Effector memory CD8-positive, alpha-beta T cell (primary cell): ENCODE results near the gene SLC26A1.
A peak's percentile ranks its signal among the peaks of the same experiment; 100 is the strongest.

Experiments
- ATAC-seq: fragments of 150-1000 bp; cut with Tn5 transposase; replicated peaks from 2 replicates; pipeline ENCODE4 v1.10.0; 2021; ENCODE audit warnings: mild to moderate bottlenecking, moderate library complexity
- DNase-seq, 3 experiments: peaks; one replicate each; pipeline ENCODE4 v3.0.0; 2021
- H3K27ac Mint-ChIP-seq, 2 donors: one replicate each; pipeline ENCODE4 v1.8.0; 2022; ENCODE audit warnings: mild to moderate bottlenecking in 2 of 2, mixed read lengths in 2 of 2, moderate library complexity in 2 of 2
- H3K27me3 Mint-ChIP-seq, 2 donors: one replicate each; pipeline ENCODE4 v1.8.0; 2022; ENCODE audit warnings: mixed read lengths in 2 of 2
- H3K36me3 Mint-ChIP-seq: one replicate; pipeline ENCODE4 v1.8.0; 2022; ENCODE audit warnings: mild to moderate bottlenecking, moderate library complexity, mixed read lengths; ENCODE audit not compliant: insufficient read depth
- H3K4me1 Mint-ChIP-seq, 2 donors: one replicate each; pipeline ENCODE4 v1.8.0; 2022; ENCODE audit warnings: low read depth in 2 of 2, mixed read lengths in 2 of 2
- H3K4me3 Mint-ChIP-seq, 2 donors: one replicate each; pipeline ENCODE4 v1.8.0; 2022; ENCODE audit warnings: mild to moderate bottlenecking in 2 of 2, mixed read lengths in 2 of 2, moderate library complexity in 2 of 2
- H3K9me3 Mint-ChIP-seq, 2 donors: one replicate each; pipeline ENCODE4 v1.8.0; 2022; ENCODE audit warnings: mixed read lengths in 2 of 2

The SLC26A1 gene

DNA sequence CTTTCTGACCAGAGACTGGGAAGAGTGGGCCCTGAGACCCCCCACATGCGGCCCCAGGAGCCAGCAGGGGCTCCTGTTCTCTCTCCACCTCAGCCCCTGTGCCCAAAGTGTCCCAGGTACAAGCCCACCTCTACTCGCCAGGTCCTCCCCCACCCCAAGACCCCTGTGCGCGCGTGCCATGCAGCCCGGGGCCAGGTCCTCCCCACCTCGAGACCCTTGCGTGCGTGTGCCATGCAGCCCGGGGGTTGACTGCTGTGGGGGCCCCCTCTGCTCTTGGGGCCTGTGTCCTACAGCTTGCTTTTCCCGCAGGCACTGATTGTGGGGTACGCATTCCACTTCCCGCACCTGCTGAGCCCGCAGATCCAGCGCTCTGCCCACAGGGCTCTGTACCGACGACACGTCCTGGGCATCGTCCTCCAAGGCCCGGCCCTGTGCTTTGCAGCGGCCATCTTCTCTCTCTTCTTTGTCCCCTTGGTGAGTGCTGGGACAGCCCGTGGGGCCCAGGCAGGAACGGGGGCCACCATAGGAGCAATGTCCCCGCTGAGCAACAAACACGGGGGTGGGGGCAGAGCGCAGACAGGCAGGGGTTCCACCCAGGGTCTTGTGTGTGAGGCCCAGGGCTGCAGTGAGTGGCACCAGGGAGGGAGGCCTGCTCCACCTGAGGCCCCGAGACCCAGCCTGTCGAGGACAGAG lies 40.2 kb downstream of the SLC26A1 start:
- H3K27ac Mint-ChIP-seq, result no peak overlapping the region

GRCh38 chr4:951594-952468 lies 41.4 kb downstream of the SLC26A1 start:
- Mint-ChIP-seq H3K27me3 (no peaks in the 10 kb centered on the region), H3K4me1 (peaks cover 0 to 3% of the 10 kb centered on the region in 2 donors), H3K4me3 (no peak overlapping the region), H3K9me3 (no peaks in the 10 kb centered on the region), H3K27ac (peak overlapping the region; percentile 62 to 82), H3K36me3 (peaks cover 31% of the 10 kb centered on the region)
- DNase-seq, result no peak
- no peak for ATAC-seq

More for the DNA sequence above, 40.2 kb downstream of the SLC26A1 start:
- ATAC-seq, result no peak
- Mint-ChIP-seq H3K4me1 (peaks cover 0 to 3% of the 10 kb centered on the region in 2 donors), H3K36me3 (peaks cover 34% of the 10 kb centered on the region), H3K4me3 (no peak overlapping the region), H3K27me3 (no peaks in the 10 kb centered on the region), H3K9me3 (no peaks in the 10 kb centered on the region)
- no peak for DNase-seq

DNA sequence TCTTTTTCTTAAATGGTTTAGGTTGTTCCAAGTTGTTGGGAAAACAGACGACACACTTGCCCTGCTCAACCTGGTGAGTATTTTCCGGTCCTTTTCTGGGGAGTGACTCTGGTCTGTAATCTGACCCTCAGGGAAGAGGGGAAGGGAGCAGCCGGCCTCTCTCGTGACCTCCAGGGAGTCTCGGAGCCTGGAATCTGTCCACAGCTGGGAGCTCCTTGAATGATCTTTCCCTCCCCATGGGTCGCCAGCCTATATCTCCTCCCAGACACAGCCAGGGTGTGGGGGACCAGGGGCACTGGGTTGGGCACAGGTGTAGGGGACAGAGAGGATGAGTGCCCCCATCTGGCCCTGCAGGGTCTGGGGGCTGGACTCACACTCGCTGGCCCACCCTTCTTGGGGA lies 42.0 kb downstream of the SLC26A1 start:
- Mint-ChIP-seq H3K9me3 (no peaks in the 10 kb centered on the region), H3K27me3 (no peaks in the 10 kb centered on the region)
- ATAC-seq, result no peak

GRCh38 chr4:950136-951020 lies 42.8 kb downstream of the SLC26A1 start:
- H3K36me3 Mint-ChIP-seq, result peaks cover 23% of the 10 kb centered on the region
- H3K4me3 Mint-ChIP-seq, result no peak overlapping the region
- no peak for DNase-seq
- no peak for ATAC-seq
- no peaks in the 10 kb centered on the region for H3K9me3 Mint-ChIP-seq
- no peaks in the 10 kb centered on the region for H3K27me3 Mint-ChIP-seq
- H3K27ac Mint-ChIP-seq, result no peak overlapping the region
- peaks cover 5% of the 10 kb centered on the region in 2 donors for H3K4me1 Mint-ChIP-seq

More for the DNA sequence above, 42.0 kb downstream of the SLC26A1 start:
- H3K27ac Mint-ChIP-seq, result no peak overlapping the region
- peaks cover under 1 to 3% of the 10 kb centered on the region in 2 donors for H3K4me1 Mint-ChIP-seq
- no peak overlapping the region for H3K4me3 Mint-ChIP-seq
- no peak for DNase-seq
- H3K36me3 Mint-ChIP-seq, result peaks cover 25% of the 10 kb centered on the region

GRCh38 chr4:949656-950055 lies 43.5 kb downstream of the SLC26A1 start:
- DNase-seq, result no peak
- H3K4me1 Mint-ChIP-seq, result peaks cover 5 to 8% of the 10 kb centered on the region in 2 donors
- no peaks in the 10 kb centered on the region for H3K9me3 Mint-ChIP-seq
- no peak overlapping the region for H3K4me3 Mint-ChIP-seq
- ATAC-seq, result no peak
- peaks cover 18% of the 10 kb centered on the region for H3K36me3 Mint-ChIP-seq
- H3K27me3 Mint-ChIP-seq, result no peaks in the 10 kb centered on the region
- peak overlapping the region in 1 of 2 donors; percentile 62 for H3K27ac Mint-ChIP-seq

GRCh38 chr4:948936-949300 lies 44.3 kb downstream of the SLC26A1 start:
- Mint-ChIP-seq H3K4me1 (peaks cover 5 to 8% of the 10 kb centered on the region in 2 donors), H3K9me3 (no peaks in the 10 kb centered on the region), H3K36me3 (peaks cover 15% of the 10 kb centered on the region), H3K4me3 (no peak overlapping the region), H3K27ac (peak overlapping the region; percentile 62), H3K27me3 (no peaks in the 10 kb centered on the region)
- no peak for DNase-seq
- no peak for ATAC-seq

GRCh38 chr4:948101-948935 lies 44.9 kb downstream of the SLC26A1 start:
- Mint-ChIP-seq H3K27me3 (no peaks in the 10 kb centered on the region), H3K9me3 (no peaks in the 10 kb centered on the region), H3K4me3 (no peak overlapping the region), H3K4me1 (peaks cover 5 to 8% of the 10 kb centered on the region in 2 donors), H3K27ac (peak overlapping the region in 1 of 2 donors; percentile 62), H3K36me3 (peaks cover 12% of the 10 kb centered on the region)
- ATAC-seq, result no peak
- DNase-seq, result no peak

GRCh38 chr4:947491-947971 lies 45.7 kb downstream of the SLC26A1 start:
- Mint-ChIP-seq H3K27me3 (no peaks in the 10 kb centered on the region), H3K9me3 (no peaks in the 10 kb centered on the region), H3K4me1 (peaks cover 5 to 8% of the 10 kb centered on the region in 2 donors), H3K27ac (peak overlapping the region in 1 of 2 donors; percentile 62), H3K36me3 (peaks cover 14% of the 10 kb centered on the region), H3K4me3 (no peak overlapping the region)
- ATAC-seq (no peak), DNase-seq (no peak)

GRCh38 chr4:946517-947471 lies 46.4 kb downstream of the SLC26A1 start:
- peaks cover 13% of the 10 kb centered on the region for H3K36me3 Mint-ChIP-seq

DNA sequence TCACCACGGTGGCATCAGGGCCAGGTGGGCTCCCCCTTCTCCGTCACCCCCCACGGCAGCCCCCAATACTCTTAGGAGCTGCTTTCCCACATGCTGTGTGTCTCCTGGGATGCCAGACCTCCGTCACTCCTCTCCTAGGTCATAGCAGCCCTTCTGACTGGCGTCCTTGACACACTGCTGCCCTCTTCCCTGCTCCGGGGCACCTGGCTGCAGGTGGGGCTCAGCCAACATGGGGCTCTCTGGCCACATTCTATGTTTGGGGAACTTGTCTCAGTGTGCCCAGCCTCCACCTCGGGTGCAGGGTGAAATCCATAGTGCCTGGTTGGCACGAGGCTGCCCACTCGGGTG lies 47.1 kb downstream of the SLC26A1 start:
- no peaks in the 10 kb centered on the region for H3K9me3 Mint-ChIP-seq
- H3K4me1 Mint-ChIP-seq, result peaks cover 5% of the 10 kb centered on the region in 2 donors
- no peak overlapping the region for H3K4me3 Mint-ChIP-seq

More at GRCh38 chr4:946517-947471, 46.4 kb downstream of the SLC26A1 start:
- Mint-ChIP-seq H3K4me1 (peaks cover 5% of the 10 kb centered on the region in 2 donors), H3K9me3 (no peaks in the 10 kb centered on the region), H3K4me3 (no peak overlapping the region), H3K27me3 (no peaks in the 10 kb centered on the region), H3K27ac (no peak overlapping the region)
- ATAC-seq, result no peak
- no peak for DNase-seq

GRCh38 chr4:945274-946102 lies 47.7 kb downstream of the SLC26A1 start:
- no peaks in the 10 kb centered on the region for H3K27me3 Mint-ChIP-seq
- ATAC-seq, result no peak
- H3K4me1 Mint-ChIP-seq, result peaks cover 5% of the 10 kb centered on the region in 2 donors
- peak overlapping the region in 1 of 2 donors; percentile 24 for H3K27ac Mint-ChIP-seq
- no peak for DNase-seq
- H3K9me3 Mint-ChIP-seq, result no peaks in the 10 kb centered on the region
- peaks cover 7% of the 10 kb centered on the region for H3K36me3 Mint-ChIP-seq
- H3K4me3 Mint-ChIP-seq, result no peak overlapping the region

More for the DNA sequence above, 47.1 kb downstream of the SLC26A1 start:
- Mint-ChIP-seq H3K27ac (peak overlapping the region in 1 of 2 donors; percentile 24), H3K36me3 (peaks cover 8% of the 10 kb centered on the region), H3K27me3 (no peaks in the 10 kb centered on the region)
- DNase-seq, result no peak
- ATAC-seq, result no peak
